Activated CD8-positive, alpha-beta memory T cell treated with anti-CD3 and anti-CD28 coated beads, Interleukin-2, amount 50 U/mL, for 24 hours (primary cell): ENCODE data around the gene MTCP1.
A peak's percentile ranks its signal among the peaks of the same experiment; 100 is the strongest.

Experiments used
- DNase-seq: peaks from one replicate; pipeline ENCODE4 v3.0.0-alpha.2; 2020; ENCODE audit errors: extremely low read depth

MTCP1 gene

GRCh38 chrX:155053656-155054055, 17.3 kb downstream of the MTCP1 start:
- no peak for DNase-seq

- no peak for DNase-seq
Observed at GRCh38 chrX:155052738-155053498, 18.0 kb downstream of the MTCP1 start.

- no peak for DNase-seq
Observed at GRCh38 chrX:155048977-155049619, 21.8 kb downstream of the MTCP1 start.

GRCh38 chrX:155046811-155047528, 24.0 kb downstream of the MTCP1 start:
- no peak for DNase-seq

- DNase-seq = no peak
Observed at GRCh38 chrX:155046129-155046810, 24.7 kb downstream of the MTCP1 start.

- DNase-seq = no peak
Observed at GRCh38 chrX:155035688-155036087, 35.2 kb downstream of the MTCP1 start.

GRCh38 chrX:155031657-155032056, 39.3 kb downstream of the MTCP1 start:
- no peak for DNase-seq

GRCh38 chrX:155028877-155029291, 42.1 kb downstream of the MTCP1 start:
- DNase-seq = no peak

- DNase-seq = no peak
Observed at GRCh38 chrX:155028129-155028528, 42.8 kb downstream of the MTCP1 start.

GRCh38 chrX:155027509-155028066, 43.3 kb downstream of the MTCP1 start:
- DNase-seq = no peak

- DNase-seq = peak; percentile 78
Observed at GRCh38 chrX:155026727-155027508, 44.0 kb downstream of the MTCP1 start, which contains the start of gene FUNDC2. Gene FUNDC2 (plus strand): TSS chrX:155026844. CDS start chrX:155026939, 95 bp downstream.

- DNase-seq = no peak
Observed at GRCh38 chrX:155026420-155026726, 44.6 kb downstream of the MTCP1 start.

GRCh38 chrX:155023907-155024833, 46.8 kb downstream of the MTCP1 start:
- DNase-seq = no peak

- no peak for DNase-seq
Observed at GRCh38 chrX:155022585-155022984, 48.4 kb downstream of the MTCP1 start, which contains the start of gene F8. Gene F8 (minus strand): TSS chrX:155022723. CDS start chrX:155022552, 171 bp downstream.

- DNase-seq = no peak
Observed at GRCh38 chrX:155020591-155020990, 50.3 kb downstream of the MTCP1 start.
